Epithelial cell of esophagus (primary cell): ENCODE measurements around the gene RICTOR.

Experiments
- DNase-seq: peaks from one replicate; pipeline ENCODE4 v3.0.0; 2010; ENCODE audit warnings: low read depth
- H3K4me3 ChIP-seq: 2 replicates; pipeline ENCODE4 v1.5.1; 2011; ENCODE audit warnings: mild to moderate bottlenecking, low read length, control low read depth
- TF ChIP-seq, protein P1 (sequence below): IDR thresholded peaks from 2 replicates; pipeline ENCODE4 v1.5.1; 2011; ENCODE audit warnings: low read depth, mild to moderate bottlenecking, low read length, control low read depth, inconsistent platforms; ENCODE audit not compliant: insufficient read depth; ENCODE audit errors: missing control alignments

Gene RICTOR

DNA sequence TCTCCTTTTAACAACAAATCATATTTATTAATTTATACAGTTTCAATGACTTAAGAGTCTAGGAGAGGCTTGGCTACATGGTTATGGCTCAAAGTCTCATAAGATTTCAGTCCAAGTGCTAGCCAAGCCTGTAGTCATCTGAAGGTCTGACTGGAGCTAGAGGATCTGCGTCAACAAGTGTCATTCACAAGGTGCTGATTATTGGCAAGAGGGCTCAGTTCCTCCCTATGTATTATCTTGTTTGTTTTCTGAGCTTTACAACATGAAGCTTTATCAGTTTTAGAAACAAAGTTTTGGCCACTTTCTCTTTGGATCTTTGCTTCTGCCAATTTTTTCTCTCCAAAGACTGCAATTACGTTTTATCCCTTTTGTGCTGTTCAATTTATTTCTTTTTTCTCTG lies 94.7 kb downstream of the RICTOR start:
- TF ChIP-seq, protein P1, sequence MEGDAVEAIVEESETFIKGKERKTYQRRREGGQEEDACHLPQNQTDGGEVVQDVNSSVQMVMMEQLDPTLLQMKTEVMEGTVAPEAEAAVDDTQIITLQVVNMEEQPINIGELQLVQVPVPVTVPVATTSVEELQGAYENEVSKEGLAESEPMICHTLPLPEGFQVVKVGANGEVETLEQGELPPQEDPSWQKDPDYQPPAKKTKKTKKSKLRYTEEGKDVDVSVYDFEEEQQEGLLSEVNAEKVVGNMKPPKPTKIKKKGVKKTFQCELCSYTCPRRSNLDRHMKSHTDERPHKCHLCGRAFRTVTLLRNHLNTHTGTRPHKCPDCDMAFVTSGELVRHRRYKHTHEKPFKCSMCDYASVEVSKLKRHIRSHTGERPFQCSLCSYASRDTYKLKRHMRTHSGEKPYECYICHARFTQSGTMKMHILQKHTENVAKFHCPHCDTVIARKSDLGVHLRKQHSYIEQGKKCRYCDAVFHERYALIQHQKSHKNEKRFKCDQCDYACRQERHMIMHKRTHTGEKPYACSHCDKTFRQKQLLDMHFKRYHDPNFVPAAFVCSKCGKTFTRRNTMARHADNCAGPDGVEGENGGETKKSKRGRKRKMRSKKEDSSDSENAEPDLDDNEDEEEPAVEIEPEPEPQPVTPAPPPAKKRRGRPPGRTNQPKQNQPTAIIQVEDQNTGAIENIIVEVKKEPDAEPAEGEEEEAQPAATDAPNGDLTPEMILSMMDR: no peak
- H3K4me3 ChIP-seq: no peak overlapping the region
- no peak for DNase-seq

DNA sequence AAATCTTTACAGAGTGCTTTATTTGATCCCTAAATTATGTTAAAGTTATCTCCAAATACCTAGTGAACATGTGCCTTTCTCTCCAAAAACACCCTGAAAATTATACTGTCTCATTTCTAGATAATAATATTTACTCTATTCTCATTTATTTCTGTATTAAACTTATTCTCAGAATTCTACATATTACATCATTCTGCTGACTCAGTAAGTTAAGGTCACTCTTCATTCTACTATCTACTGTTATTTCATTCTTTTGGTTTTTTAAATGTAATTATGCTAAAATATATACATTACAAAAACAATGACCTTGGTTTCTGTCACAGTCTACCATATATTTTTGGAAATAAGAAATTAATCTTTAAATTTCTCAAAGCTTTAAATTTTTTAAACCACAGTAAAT lies 96.2 kb downstream of the RICTOR start:
- TF ChIP-seq, protein P1: no peak
- no peak overlapping the region for H3K4me3 ChIP-seq
- DNase-seq: no peak

DNA sequence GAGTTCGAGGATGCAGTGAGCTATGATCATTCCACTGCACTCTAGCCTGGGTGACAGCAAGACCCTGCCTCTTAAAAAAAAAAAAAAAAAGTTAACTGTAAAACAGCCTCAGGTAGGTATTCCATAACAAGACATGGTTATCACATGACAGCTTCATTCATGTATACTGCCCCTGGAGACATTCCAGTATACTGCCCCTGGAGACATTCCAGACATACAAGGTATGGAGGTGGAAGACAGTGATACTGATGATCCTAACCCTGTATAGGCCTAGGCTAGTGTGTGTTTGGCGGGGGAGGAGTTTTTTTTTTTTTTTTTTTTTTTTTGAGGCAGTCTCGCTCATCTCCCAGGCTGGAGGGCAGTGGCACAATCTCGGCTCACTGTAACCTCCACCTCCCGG lies 105.5 kb downstream of the RICTOR start:
- no peak for DNase-seq
- TF ChIP-seq, protein P1: no peak
- H3K4me3 ChIP-seq: no peak overlapping the region

DNA sequence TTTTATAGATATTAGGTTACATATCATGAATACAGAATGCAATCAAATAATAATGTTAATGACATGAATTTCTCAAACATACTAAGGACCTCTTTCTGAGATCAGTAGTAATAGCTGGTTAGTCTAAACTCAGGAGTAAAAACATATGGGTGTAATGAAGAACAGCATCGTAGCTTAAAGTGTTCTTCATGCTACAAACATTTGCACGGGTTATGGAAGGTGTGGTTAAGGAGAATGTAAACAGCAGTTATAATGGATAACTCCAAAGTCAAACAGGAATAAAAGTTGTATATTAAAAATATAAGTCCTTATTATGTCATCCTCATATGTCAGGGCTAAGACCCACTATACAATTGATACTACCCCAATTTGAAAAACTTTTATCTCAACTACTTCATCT lies 112.5 kb downstream of the RICTOR start:
- DNase-seq: no peak

DNA sequence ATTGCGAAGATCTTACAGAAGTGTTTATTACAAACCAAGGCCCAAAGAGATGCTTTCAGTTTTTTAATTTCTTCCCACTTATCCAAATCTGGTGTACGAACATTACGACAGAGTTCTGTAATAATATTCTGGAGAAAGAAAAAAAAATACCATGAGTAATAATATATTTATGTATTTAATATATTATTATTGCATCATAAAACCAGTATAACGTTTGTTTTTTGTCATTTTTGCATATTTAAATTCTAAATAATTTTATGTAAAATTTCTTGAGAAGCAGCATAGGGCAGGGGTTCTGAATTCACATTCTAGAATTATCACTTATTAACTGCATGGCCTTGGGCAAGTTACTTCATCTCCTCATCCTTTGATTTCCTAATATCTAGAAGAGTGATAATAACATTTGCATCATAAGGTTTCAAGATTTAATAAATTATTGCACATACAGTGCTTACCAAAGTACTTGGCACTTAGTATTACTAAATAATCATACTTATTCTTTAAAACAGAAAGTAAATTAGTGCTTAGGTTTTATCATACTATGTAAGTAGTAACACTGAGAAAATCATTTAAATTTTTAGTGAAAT lies 120.7 kb downstream of the RICTOR start:
- TF ChIP-seq, protein P1: no peak
- H3K4me3 ChIP-seq: no peak overlapping the region
- no peak for DNase-seq

More for the DNA sequence above, 112.5 kb downstream of the RICTOR start:
- no peak overlapping the region for H3K4me3 ChIP-seq
- TF ChIP-seq, protein P1: no peak

DNA sequence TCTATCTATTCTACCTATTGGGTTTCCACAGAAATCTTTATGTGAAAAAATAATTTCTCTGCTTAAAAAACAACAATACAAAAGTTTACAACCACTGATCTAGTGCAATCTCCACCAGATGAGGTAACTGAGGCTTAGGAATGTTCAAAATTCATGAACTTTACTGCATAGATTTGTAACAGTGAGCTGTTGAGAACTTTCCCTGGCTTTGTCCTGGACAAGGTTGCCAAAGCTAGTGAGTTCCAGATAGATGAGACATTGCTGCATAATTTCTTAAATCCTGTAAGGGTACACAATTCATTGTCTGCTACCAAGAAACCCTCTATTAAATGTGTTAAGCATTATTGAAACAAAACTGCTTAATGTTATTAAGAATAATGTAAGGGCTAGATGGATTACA lies 125.7 kb downstream of the RICTOR start:
- no peak overlapping the region for H3K4me3 ChIP-seq
- no peak for DNase-seq
- TF ChIP-seq, protein P1: no peak

DNA sequence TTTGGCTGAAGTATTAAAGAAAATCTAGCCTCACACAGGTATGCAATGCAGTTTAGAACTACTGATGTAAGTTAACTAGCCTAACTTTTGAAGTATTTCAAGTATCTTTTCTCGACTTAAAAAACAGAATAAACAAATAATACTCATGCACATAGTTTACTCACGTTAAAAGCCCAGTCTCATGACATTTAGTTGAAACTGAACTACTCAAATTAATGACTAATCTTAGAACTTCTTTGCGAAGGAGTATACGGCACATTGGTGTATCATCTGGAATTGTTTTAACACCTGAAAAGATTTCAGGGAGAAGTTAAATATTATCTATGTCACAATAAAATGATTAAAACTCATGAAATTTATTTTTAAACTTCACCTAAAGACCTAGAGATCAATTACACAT lies 129.9 kb downstream of the RICTOR start:
- no peak overlapping the region for H3K4me3 ChIP-seq
- no peak for DNase-seq
- TF ChIP-seq, protein P1: no peak
